Skeletal muscle tissue (tissue), 4 donors: ENCODE results near the gene PUS7L. TPM values are rescaled to one million over a fixed set of nuclear protein-coding genes. Genes with fewer than 3 reads are reported as not detected.

Experiments
- H3K27ac ChIP-seq: one replicate; pipeline ENCODE4 v1.7.0; 2013; ENCODE audit warnings: mild to moderate bottlenecking, low read depth, low read length, inconsistent platforms
- H3K27me3 ChIP-seq, 3 donors: one replicate each; pipeline ENCODE4 v1.7.0; 2013; ENCODE audit warnings: low read length in 3 of 3; ENCODE audit not compliant: control insufficient read depth in 3 of 3, insufficient read depth in 3 of 3
- H3K36me3 ChIP-seq, 3 donors: one replicate each; pipeline ENCODE4 v1.7.0; 2013; ENCODE audit warnings: low read length in 3 of 3; ENCODE audit not compliant: control insufficient read depth in 3 of 3, insufficient read depth in 3 of 3
- H3K4me1 ChIP-seq, 3 donors: one replicate each; pipeline ENCODE4 v1.7.0; 2013; ENCODE audit warnings: low read length in 3 of 3, mild to moderate bottlenecking in 3 of 3; ENCODE audit not compliant: control insufficient read depth in 3 of 3, insufficient read depth in 3 of 3
- H3K4me3 ChIP-seq, 3 donors: one replicate each; pipeline ENCODE4 v1.7.0; 2013; ENCODE audit warnings: low read length in 3 of 3
- H3K9ac ChIP-seq, 3 donors: one replicate each; pipeline ENCODE4 v1.7.0; 2013; ENCODE audit warnings: low read length in 3 of 3, mild to moderate bottlenecking in 3 of 3, moderate library complexity in 2 of 3, low read depth in 1 of 3
- H3K9me3 ChIP-seq, 3 donors: one replicate each; pipeline ENCODE4 v1.7.0; 2013; ENCODE audit warnings: low read length in 3 of 3; ENCODE audit not compliant: control insufficient read depth in 3 of 3
- total RNA-seq: library from RNA; depleted of rRNA; stranded (reverse); fragments of >200 nt; gene quantifications from one replicate; pipeline ENCODE4 v1.2.3, GENCODE V29; 2014
- donor health status: Osteomylitis.

The PUS7L gene, protein sequence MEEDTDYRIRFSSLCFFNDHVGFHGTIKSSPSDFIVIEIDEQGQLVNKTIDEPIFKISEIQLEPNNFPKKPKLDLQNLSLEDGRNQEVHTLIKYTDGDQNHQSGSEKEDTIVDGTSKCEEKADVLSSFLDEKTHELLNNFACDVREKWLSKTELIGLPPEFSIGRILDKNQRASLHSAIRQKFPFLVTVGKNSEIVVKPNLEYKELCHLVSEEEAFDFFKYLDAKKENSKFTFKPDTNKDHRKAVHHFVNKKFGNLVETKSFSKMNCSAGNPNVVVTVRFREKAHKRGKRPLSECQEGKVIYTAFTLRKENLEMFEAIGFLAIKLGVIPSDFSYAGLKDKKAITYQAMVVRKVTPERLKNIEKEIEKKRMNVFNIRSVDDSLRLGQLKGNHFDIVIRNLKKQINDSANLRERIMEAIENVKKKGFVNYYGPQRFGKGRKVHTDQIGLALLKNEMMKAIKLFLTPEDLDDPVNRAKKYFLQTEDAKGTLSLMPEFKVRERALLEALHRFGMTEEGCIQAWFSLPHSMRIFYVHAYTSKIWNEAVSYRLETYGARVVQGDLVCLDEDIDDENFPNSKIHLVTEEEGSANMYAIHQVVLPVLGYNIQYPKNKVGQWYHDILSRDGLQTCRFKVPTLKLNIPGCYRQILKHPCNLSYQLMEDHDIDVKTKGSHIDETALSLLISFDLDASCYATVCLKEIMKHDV
- total RNA-seq = 10.4 TPM

DNA sequence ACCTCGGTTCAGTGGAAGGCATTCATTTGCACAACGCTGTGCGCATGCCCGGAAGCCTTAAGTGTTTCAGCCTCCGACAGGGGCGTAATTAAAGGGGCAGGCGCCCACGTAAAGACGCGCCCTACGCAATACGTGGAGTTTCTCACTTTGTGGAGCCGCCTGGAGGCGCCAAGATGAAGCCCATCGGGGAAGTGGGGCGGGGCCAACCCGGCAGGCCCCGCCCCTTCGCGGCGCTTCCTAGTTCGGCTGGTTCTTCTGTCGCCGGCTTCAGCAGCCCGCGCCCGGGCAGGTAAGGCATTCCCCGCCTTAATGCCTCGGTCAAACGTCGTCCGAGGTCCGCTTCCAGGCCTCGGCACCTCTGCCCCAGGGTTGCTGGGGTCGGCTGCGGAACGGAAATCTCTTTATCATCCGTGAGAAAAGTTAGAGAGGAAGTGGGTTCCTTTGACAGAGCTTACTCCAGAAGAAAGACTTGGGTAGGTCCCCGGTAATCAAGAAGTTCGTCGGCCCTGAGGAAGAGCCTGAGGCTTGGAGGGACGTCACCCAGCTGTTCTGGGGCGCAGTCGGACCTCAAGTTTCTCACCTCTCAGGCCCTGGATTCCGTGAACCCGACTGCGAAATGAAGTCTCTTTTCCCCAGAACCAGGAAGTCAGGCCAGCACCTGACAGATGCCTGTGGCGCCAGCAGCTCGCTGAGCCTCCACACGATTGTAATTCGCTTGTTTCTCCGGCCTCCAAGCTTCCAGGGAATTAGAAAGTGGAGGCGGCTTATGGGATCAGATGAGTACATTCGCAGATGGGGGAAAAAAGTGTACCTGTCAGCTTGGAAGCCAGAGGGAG lies at the start of gene PUS7L, which contains the start of gene IRAK4:
TSS of gene PUS7L (minus strand) at position 63 of the 836 bp plus-strand sequence. CDS start 3,545 bp downstream, outside the sequence.
TSS of gene IRAK4 (plus strand) at position 224 of the 836 bp plus-strand sequence. CDS start 9,161 bp downstream, outside the sequence.
- Histone ChIP-seq H3K4me1 (peaks cover 7 to 22% (median 15%) of the 10 kb centered on the region in 3 donors), H3K9me3 (no peaks in the 10 kb centered on the region), H3K9ac (peak within 1 kb of the TSS; percentile 88 to 93 (median 91)), H3K27ac (peak within 1 kb of the TSS; percentile 78), H3K4me3 (peak within 1 kb of the TSS; percentile 86 to 96 (median 90)), H3K27me3 (no peaks in the 10 kb centered on the region), H3K36me3 (no peaks in the 10 kb centered on the region)

DNA sequence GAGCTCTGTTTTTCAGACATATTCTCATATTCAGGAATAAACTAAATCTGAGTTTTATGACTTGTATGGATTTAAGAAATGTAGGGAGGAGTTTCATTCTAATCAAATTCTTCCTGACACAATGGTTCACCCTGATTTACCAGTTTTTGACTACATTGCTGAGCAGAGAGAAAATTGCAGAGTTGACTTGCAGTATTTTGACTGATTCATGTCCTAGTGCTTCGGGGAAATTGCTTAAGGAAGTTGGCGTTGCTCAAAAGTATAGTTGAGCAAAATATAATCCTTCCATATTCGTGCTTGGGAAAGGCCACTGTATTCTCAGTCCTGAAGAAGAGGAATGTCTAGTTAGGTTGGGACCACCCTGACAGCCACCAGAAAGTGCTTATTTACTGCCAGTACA lies 48.8 kb upstream of the PUS7L start:
- Histone ChIP-seq H3K9me3 (no peaks in the 10 kb centered on the region), H3K36me3 (no peaks in the 10 kb centered on the region), H3K9ac (no peak overlapping the region), H3K27ac (peak overlapping the region; percentile 96), H3K4me1 (peaks cover 0 to 14% (median 4%) of the 10 kb centered on the region in 3 donors), H3K27me3 (no peaks in the 10 kb centered on the region), H3K4me3 (no peak overlapping the region)

DNA sequence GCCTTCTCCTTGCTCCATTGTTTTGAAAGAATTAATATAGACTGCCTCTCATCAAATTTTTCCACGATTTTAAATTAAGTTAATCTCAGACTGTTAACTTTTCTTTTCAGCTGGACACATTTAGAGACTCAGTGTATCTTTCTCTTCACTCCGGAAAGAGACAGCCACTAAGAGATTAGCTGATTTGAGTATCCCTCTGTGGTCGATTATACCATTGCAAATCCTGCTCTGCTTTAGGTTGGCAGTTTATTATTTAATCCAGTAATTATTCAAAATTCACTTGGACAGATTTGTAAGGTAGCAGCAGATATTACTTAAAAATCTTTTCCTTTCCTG lies 48.1 kb upstream of the PUS7L start:
- Histone ChIP-seq H3K9me3 (no peaks in the 10 kb centered on the region), H3K4me3 (peak overlapping the region; percentile 73 to 94 (median 85)), H3K27me3 (no peaks in the 10 kb centered on the region), H3K9ac (peak overlapping the region; percentile 84 to 96 (median 96)), H3K36me3 (no peaks in the 10 kb centered on the region), H3K4me1 (peaks cover 0 to 14% (median 4%) of the 10 kb centered on the region in 3 donors), H3K27ac (peak overlapping the region; percentile 96)

DNA sequence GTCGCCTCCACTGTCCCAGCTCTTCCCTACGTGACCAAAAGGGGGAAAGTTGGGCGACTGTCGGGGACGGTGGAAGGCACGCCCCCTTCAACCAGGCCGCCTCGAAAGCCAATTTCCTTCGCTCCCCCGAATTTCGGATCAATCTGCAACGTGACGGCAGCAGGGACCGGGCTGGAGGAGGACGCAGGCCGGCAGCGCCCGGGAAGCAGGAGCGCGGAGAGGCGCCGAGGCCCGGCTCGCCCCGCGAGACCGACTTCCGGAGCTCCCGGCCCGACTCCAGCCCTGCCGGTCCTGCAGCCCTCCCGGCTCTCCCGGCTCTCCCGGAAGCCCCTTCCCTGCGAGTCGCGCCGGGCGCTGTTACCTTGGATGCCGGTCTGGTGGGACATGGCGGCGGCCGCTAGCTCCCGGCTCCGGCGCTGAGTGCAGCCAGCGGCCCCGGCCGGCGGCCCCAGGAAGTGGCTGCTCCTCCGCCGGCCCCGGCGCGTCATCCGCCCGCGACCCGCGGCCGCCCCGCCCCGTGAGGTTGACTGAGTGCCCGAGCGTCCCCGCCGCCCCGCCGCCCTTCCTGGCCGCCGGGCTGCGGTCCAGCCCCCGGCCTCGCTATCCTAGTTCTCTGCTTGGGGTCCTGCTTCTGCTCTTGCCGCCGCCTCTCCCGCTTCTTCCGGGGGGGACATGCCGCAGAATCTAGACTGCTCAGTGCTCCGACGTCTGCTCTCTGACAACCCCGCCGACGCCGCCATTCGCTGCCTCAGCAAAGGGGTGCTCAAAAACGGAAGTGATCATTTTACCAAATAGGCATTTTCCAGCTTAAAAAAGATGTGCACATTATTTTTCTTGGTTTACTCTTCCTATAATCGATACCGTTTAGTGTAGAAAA lies 47.5 kb upstream of the PUS7L start, which contains the start of gene TWF1:
TSS of gene TWF1 (minus strand) at position 458 of the 877 bp plus-strand sequence. CDS start at position 386, 72 bp downstream.
- Histone ChIP-seq H3K9me3 (no peaks in the 10 kb centered on the region), H3K27ac (peak within 1 kb of the TSS; percentile 96), H3K9ac (peak within 1 kb of the TSS; percentile 84 to 96 (median 96)), H3K4me3 (peak within 1 kb of the TSS; percentile 85 to 95 (median 94)), H3K27me3 (no peaks in the 10 kb centered on the region), H3K36me3 (peaks cover 0 to under 1% (median under 1%) of the 10 kb centered on the region in 3 donors), H3K4me1 (peaks cover 0 to 14% (median 4%) of the 10 kb centered on the region in 3 donors)

DNA sequence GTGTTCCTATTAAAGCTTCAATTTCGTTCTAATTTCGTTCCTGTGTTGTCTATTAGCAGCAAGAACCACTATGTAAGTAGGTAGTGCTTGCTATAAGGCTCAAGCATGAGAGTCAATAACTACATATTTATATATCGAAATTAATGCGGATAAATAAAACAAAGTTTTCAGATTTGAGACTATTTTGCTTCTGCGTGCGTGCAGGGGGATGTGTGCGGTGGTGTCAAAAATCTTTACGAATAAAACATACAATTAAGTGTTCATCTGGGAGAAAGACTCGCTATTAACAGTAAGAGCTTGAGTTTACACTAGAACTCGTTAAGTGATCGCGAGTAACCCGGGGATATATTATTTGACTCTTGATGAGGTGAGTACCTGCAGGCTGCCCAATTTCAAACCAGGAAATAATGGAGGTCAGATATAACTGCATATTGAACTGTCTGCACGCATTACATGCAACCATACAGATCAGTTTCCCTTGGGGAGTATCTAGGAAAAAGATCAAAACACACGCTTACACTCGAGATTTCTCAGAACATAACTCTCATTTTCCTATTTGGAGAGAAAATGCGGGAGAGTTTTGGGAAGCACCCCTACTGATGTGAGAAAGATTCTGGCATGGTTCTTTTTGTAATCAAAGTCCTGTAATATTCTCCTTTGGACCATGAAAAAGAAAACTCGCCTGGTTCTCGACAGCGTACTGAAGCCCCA lies 46.7 kb upstream of the PUS7L start:
- Histone ChIP-seq H3K9ac (peak overlapping the region; percentile 84 to 96 (median 96)), H3K4me1 (peaks cover 0 to 14% (median 4%) of the 10 kb centered on the region in 3 donors), H3K27ac (peak overlapping the region; percentile 96), H3K4me3 (peak overlapping the region; percentile 85 to 95 (median 94)), H3K36me3 (peaks cover 5 to 6% (median 5%) of the 10 kb centered on the region in 3 donors), H3K9me3 (no peaks in the 10 kb centered on the region), H3K27me3 (no peaks in the 10 kb centered on the region)

DNA sequence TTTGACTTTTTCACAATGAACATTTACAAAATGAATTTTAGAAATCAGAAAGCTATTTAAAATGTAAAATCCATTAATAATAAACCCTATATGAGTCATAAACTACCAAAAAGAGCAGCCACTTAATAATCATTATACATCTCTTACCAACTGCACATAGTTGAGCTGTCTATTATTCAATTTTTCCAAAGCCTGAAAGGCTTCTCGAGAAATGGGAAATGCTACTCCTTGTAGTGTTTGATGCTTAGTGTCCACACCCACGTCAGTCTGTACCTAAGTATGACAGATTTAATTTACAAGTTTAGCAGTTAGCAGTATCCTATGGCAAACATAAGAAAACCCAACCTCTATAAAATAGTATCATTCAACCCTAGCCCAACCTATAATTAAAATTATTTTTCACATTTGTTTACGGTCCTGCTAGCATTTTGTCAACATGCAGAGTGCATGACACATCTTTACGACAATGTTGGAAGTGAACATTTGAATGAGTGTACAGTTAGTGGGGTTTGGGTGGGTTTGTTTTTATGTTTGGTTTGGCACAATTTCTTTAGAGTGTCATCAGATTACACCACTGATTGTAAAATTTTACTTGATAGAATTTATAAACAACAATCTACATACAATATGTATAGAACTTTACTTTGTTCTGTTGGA lies 39.1 kb upstream of the PUS7L start:
- Histone ChIP-seq H3K4me1 (no peaks in the 10 kb centered on the region), H3K9me3 (no peaks in the 10 kb centered on the region), H3K27me3 (no peaks in the 10 kb centered on the region), H3K4me3 (no peak overlapping the region), H3K27ac (no peak overlapping the region), H3K9ac (no peak overlapping the region), H3K36me3 (peaks cover 7 to 47% (median 46%) of the 10 kb centered on the region in 3 donors)

DNA sequence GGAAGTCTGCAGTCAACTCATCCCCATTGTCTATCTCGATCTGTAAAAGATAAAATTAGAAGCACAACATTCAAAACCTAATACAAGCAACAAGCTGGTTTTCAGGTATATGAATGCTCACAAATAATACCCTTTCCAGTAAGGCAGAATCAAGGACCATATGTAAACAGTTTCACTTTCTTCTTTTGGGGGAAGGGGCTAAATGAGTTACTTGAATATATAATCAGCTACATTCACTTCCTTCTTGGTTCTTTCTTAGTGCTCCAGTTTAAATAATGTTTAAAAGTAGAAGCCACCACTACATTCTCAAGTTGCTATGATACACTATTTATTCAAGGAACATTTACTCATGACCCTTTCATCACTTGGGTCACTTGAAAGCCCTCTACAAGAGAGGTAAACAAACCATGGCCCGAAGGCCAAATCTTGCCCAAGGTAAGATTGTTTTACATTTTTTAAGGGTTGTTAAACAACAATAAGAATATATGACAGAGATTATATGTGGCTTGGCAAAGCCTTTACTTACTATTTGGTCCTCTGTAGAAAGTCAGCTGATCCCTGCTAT lies 37.2 kb upstream of the PUS7L start:
- Histone ChIP-seq H3K27ac (no peak overlapping the region), H3K4me1 (no peaks in the 10 kb centered on the region), H3K27me3 (no peaks in the 10 kb centered on the region), H3K4me3 (no peak overlapping the region), H3K9ac (no peak overlapping the region), H3K36me3 (peaks cover 5 to 46% (median 45%) of the 10 kb centered on the region in 3 donors), H3K9me3 (no peaks in the 10 kb centered on the region)

DNA sequence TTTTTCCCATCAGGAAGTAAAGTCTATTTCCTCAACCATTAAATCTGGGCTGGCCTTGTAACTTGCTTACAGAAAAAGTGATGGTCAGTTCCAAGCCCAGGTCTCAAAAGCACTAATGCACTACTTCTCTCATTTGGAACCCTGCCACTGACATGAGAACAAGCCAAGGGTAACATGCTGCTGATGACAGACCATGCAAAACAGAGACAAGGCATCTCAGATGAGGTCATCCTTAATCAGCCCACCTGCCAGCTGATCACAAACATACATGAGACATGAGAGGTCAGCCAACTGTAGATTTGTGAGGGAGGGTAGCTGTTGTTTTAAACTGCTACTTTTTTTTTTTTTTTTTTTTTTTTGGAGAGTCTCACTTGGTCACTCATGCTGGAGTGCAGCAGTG lies 31.4 kb upstream of the PUS7L start:
- H3K36me3 ChIP-seq = peaks cover 2 to 10% (median 5%) of the 10 kb centered on the region in 3 donors
- H3K4me1 ChIP-seq = no peaks in the 10 kb centered on the region
- H3K9ac ChIP-seq = no peak overlapping the region

More for the DNA sequence above, 31.4 kb upstream of the PUS7L start:
- H3K27ac ChIP-seq = no peak overlapping the region
- no peaks in the 10 kb centered on the region for H3K27me3 ChIP-seq
- no peak overlapping the region for H3K4me3 ChIP-seq
- H3K9me3 ChIP-seq = no peaks in the 10 kb centered on the region
